HG03025 (cell line): ENCODE data around the gene CMTM7.
"Not testable (repeated sequence)": the region's sequence is repeated elsewhere in the genome, so short reads cannot be mapped to it uniquely, and the experiment has no call there.

Experiments used
- ATAC-seq: cut with Tn5 transposase; IDR thresholded peaks from one replicate; pipeline ENCODE4 v1.9.1; 2021; ENCODE audit warnings: mild to moderate bottlenecking, moderate library complexity; ENCODE audit not compliant: unreplicated experiment, low FRiP score

CMTM7 gene

DNA sequence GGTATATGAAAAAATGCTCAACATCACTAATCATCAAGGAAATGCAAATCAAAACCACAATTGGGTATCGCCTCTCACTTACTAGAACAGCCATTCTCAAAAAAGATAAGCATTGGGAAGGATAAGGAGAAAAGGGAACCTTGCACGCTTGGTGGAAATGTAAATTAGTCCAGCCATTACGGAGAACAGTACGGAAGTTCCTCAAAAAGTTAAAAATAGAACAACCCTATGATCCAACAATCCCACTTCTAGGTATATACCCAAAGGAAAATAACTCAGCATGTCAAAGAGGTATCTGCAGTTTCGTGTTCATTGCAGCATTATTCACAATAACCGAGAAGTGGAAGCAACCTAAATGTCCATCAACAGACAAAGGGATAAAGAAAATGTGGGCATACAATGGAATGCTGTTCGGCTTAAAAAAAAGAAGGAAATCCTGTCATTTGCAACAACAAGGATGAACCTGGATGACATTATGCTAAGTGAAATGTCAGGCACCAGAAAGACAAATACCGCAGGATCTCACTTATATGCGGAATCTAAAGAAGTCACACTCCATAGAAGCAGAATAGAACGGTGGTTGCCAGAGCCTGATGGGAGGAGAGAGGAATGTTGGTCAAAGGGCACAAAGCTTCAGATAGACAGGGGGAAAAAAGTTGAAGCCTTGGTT is 11.7 kb upstream of the CMTM7 start:
- no peak for ATAC-seq

- ATAC-seq: no peak
Observed at GRCh38 chr3:32381922-32382321, 9.7 kb upstream of the CMTM7 start.

- no peak for ATAC-seq
Observed at GRCh38 chr3:32383136-32383711, 8.4 kb upstream of the CMTM7 start.

- no peak for ATAC-seq
Observed at GRCh38 chr3:32384938-32385337, 6.7 kb upstream of the CMTM7 start.

- no peak for ATAC-seq
Observed at GRCh38 chr3:32387512-32387911, 4.1 kb upstream of the CMTM7 start.

- ATAC-seq: not testable (repeated sequence)
Observed at GRCh38 chr3:32389577-32389976, 2.1 kb upstream of the CMTM7 start.

DNA sequence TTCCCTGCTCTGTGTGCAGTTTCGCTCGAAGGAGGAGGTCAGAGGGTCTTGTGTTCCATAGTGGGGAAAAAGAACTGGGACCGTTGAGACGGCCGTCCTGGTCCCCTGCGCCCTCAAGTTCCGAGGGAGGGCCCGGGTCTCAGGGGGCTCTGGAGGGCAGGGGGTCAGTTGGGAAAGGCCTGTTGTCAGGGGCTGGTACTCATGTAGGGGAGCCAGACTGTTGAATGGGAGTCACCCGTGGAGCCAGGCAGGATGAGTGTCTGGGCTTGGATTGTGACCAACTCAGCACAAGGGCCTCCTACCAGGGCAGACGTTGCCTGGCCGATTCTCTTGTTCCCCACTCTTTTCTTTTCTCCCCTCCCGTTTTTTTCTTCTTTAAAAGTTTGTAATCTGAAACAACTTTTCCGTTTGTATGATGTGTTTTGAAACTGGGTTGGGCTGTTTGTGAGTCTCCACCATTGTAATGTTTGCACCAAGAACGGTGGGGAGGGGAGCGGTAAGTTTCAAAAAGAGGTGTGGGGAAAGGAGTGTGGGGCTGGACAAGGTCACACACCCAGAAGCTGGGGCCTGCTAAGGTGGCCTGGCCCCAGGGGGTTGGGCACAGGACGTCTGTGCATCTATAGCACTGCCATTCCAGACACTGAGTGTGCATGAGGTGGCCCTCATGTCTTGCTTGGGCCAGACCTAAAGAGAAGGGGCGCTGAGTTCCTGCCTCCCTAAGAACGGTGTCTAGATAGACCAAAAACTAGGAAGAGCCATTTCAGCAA is 1.1 kb downstream of the CMTM7 start:
- no peak for ATAC-seq

- ATAC-seq: no peak
Observed at GRCh38 chr3:32395496-32395895, 3.8 kb downstream of the CMTM7 start.

DNA sequence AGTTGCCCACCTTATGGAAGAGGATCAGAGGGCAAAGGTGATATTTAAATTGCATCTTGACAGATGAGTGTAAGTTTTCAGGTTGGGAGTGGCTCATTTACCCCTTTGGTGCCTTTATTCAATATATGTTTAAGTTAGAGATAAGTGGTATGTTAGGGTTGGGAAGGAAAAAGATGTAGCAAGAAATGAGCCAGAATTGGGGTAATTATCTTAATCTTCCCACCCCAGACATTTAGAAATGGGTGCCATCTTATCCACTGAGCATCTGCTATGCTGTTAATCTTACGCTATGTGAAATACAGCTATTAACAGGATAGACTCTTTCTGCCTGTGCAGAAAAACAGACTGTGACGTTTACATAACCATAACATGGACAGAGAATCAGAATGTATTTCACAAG is 6.3 kb downstream of the CMTM7 start:
- ATAC-seq: no peak

GRCh38 chr3:32398531-32398930 is 6.9 kb downstream of the CMTM7 start:
- no peak for ATAC-seq

DNA sequence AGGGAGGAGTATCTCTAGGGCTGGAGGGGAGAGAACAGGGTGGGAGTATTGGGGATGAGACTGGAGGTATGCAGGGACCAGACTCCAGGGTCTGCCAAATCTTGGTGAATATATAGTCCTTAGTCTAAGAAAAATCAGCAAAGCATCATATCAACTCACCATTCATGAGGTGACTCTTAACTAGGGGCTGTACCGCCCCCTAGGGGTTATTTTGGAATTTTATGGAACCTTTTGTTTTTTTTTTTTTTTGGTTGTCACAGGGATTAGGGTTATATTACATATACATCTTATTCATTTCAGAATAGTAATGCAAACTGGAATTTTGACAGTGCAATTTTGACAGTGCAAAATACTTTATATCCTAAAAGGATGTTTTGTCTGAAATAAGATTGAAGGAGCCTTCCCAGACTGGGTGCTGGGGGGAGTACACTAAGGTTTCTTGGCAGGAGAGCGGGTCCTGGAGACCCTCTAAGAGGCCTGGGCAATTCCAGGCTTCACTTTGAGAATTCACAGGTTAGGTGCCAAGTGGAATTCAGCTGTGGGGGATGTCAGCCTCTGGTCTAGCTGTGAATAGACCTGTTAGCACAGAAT is 7.5 kb downstream of the CMTM7 start:
- ATAC-seq: no peak

- no peak for ATAC-seq
Observed at GRCh38 chr3:32401126-32401525, 9.5 kb downstream of the CMTM7 start.

GRCh38 chr3:32401556-32402081 is 10.0 kb downstream of the CMTM7 start:
- peak; percentile 45 for ATAC-seq

- ATAC-seq: no peak
Observed at GRCh38 chr3:32403663-32404062, 12.0 kb downstream of the CMTM7 start.

- no peak for ATAC-seq
Observed at GRCh38 chr3:32404714-32405113, 13.1 kb downstream of the CMTM7 start.

DNA sequence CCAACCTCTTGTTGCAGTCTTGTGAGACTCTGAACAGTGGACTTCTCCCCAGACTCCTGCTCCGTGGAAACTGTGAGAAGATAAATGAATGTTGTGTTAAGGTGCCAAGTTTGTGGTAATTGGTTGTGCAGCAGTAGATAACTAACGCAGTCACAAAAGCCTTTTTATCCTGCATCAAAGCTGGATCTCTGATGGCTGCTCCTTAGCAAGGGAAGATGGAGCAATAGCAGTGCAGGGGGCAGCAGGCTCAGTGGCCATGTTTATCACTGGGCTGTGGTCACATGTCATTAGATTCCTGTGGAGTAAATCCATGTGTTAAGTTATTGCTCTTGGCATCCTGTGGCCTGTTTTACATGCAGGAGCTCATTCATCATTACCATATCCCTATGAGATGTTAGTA is 13.5 kb downstream of the CMTM7 start:
- ATAC-seq: no peak

DNA sequence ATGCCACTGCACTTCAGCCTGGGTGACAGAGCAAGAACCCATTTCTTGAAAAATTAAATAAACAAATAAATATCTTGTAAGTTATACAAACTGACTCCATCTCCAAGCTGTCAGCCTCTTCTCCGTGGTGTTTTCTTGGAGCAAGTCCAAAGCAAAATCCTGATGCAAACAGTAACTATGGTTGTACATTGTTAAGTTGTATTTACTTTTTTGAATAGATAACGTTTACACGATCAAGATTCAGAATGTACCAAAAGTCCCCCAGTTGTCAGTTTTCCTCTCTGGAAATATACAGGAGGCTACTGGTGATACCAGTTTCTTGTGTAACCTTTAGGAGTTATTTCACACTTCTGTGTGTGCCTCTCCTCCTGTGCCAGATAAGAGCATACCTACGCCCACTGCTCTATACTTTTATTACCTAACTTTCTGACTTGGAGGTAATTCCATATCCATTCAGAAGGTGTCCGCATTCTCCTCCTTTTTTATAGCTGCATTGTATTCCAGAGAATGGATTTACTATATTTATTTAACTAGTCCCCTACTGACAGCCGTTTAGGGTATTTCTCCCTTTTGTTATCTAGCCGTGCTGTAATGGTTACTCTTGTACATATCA is 14.2 kb downstream of the CMTM7 start:
- no peak for ATAC-seq

DNA sequence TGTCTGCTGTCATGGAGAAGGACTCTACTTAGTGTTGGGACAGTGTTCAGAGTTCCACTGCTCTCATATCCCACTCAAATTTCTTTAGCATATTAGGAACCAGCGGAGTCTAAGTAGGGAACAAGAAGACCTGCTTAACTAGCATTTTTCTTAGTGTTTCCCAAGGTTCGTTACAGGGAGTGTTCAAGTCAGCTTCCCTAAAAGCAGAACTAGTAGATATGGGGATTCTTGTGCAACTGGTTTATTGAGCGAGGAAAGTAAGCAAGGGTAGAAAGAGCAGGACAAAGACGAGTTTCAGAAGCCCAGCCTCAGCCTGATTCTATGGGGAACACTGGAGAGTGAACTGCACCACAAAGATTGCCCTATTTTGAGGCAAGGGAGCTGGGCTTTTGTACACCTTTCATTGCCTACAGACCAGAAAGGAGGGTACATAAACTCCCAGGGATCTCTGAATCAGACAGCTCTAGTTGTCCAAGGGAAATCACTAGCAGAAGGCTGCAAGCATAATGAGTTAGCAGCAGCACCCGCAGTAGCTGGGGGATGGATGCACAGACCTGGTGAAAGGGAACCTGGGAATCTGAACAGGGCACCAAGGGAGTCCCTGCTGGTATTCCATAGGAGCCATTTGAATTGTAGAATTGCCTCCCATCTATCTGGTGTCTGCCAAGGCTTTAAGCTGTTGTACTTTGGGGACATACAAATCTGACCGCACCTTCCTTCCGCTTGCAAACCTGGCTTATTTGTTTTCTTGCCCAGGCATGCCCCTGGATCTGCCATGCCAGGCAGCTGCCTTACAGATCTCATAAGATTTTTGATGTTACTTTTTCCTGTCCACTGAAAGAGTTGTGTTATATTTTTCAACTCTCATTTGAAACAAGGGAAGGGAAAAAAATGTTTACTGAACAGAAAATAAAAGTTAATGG is 15.1 kb downstream of the CMTM7 start:
- ATAC-seq: no peak

DNA sequence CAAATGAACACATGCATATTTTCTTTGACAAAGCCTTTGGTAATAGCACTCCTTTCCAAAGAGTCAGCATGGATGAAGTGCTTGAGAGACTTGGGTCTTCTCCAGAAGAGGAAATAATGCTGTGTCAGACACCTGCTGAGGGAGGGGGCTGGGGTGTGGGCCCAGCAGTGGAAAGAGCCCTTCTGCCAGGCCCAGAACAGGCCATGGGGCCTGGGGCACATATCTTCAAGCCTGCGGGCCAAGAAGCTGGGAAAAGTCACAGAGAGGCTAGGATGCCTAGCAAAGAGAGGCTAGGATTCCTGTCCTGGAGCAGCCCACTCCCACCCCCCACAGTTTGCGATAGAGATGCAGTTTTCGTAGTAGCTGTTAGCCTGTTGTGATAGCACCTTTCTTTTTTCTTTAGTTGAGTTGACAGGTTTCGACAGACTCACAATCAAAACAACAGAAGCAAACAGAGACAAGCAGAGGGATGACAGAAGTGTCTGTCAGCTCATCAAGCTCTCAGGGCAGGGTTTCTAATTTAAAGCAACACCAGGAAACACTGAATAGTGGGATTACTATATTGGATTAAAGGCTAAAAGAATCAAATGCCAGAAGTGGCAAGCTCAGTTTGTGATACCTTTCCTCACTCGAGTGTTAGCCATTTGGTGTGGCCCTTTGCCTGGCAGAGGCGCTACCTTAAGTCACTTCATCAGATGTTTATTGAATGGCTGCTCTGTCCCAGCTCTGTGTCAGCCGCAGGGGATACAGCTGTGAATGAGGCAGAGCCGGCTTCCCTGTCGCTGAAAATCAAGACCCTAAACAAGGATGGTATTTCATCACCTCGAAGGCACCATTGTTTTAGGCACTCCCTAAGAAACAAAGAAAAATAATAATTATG is 19.0 kb downstream of the CMTM7 start:
- ATAC-seq: no peak
